Epithelial cell of esophagus (primary cell): Measurements from ENCODE around the gene CACHD1.

ENCODE experiments used
- DNase-seq: peaks from one replicate; pipeline ENCODE4 v3.0.0; 2010; ENCODE audit warnings: low read depth
- H3K4me3 ChIP-seq: 2 replicates; pipeline ENCODE4 v1.5.1; 2011; ENCODE audit warnings: mild to moderate bottlenecking, low read length, control low read depth
- TF ChIP-seq, protein P1 (sequence below): IDR thresholded peaks from 2 replicates; pipeline ENCODE4 v1.5.1; 2011; ENCODE audit warnings: low read depth, mild to moderate bottlenecking, low read length, control low read depth, inconsistent platforms; ENCODE audit not compliant: insufficient read depth; ENCODE audit errors: missing control alignments

The CACHD1 gene

DNA sequence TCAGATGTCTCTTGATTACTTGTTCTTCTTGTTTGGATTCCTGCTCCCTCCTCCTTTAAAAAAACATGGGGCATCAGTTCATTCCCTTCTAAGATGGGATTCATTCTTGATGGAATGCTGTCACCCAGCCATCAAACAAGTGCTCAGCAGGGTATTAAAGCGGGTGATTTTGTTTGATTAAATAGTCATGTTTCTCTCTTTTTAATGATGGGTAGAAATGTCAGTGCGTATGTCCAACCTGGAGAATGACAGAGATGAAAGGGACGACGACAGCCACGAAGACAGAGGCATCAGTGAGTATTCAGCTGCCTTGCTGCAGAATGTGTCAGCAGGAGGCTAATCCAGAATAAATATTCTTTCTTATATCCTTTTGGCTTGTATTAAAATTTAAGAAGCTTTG lies 211.1 kb downstream of the CACHD1 start:
- no peak overlapping the region for H3K4me3 ChIP-seq
- DNase-seq = no peak
- TF ChIP-seq, protein P1, sequence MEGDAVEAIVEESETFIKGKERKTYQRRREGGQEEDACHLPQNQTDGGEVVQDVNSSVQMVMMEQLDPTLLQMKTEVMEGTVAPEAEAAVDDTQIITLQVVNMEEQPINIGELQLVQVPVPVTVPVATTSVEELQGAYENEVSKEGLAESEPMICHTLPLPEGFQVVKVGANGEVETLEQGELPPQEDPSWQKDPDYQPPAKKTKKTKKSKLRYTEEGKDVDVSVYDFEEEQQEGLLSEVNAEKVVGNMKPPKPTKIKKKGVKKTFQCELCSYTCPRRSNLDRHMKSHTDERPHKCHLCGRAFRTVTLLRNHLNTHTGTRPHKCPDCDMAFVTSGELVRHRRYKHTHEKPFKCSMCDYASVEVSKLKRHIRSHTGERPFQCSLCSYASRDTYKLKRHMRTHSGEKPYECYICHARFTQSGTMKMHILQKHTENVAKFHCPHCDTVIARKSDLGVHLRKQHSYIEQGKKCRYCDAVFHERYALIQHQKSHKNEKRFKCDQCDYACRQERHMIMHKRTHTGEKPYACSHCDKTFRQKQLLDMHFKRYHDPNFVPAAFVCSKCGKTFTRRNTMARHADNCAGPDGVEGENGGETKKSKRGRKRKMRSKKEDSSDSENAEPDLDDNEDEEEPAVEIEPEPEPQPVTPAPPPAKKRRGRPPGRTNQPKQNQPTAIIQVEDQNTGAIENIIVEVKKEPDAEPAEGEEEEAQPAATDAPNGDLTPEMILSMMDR = no peak

DNA sequence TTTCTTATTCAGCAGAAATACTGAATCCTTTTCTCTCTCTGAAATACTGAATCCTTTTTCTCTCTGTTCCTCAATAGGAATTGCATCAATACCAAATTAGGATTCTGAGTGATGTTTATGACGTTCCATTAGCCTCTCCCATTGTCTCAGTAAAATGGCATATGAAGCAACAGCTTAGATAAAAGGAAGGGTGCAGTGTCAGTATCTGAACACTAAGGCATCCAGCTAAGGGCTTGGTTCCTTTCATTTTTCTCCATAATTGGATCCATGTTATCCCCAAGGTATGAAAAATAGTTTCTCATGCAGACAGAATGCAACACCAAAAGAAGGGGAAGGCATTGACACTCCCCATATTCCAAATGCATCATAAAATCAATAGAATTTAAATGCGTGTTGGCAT lies 213.5 kb downstream of the CACHD1 start:
- H3K4me3 ChIP-seq = no peak overlapping the region
- DNase-seq = no peak
- TF ChIP-seq, protein P1 = no peak

DNA sequence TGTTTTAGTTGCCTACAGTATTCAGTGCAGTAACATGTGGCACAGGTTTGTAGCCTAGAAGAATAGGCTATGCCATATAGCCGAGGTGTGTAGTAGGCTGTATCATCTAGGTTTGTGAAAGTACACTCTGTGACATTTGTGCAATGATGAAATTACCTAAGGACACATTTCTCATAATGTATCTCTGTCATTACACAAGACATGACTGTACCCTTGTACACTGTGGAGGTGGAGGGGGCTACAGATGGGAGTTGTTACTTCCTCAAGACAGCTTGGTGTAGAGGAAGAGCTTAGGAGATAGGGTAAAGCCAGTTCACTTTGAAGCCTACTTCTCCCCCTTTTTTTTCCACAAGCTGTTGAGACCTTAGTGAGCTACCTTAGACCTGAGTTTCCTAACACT lies 215.3 kb downstream of the CACHD1 start:
- no peak overlapping the region for H3K4me3 ChIP-seq
- DNase-seq = no peak
- TF ChIP-seq, protein P1 = no peak

DNA sequence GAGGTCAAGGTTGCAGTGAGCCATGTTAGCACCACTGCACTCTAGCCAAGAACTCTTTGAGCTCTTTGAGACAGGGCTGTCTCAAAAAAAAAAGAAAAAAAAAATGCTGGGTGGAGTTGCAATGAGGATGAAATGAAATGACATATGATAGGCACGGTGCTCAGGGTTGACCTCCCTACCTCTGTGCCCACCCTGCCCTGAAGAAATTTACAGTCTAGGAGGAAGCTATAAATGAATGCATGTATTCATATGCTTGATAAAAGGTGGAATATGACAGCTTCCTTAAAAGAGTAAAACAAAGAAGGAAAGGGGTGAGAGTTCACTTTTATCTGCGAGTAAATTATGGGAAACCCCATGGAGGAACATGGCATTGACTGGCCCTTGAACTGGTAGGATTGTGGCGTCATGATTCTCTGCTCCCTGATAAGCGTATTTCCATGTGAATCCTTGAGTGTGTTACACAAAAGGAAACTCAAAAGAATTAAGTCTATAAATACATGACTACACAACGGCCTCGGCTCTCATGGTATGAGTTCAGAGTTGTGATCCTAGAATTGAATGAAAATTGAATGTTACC lies 215.9 kb downstream of the CACHD1 start:
- TF ChIP-seq, protein P1 = no peak
- DNase-seq = no peak
- H3K4me3 ChIP-seq = no peak overlapping the region

DNA sequence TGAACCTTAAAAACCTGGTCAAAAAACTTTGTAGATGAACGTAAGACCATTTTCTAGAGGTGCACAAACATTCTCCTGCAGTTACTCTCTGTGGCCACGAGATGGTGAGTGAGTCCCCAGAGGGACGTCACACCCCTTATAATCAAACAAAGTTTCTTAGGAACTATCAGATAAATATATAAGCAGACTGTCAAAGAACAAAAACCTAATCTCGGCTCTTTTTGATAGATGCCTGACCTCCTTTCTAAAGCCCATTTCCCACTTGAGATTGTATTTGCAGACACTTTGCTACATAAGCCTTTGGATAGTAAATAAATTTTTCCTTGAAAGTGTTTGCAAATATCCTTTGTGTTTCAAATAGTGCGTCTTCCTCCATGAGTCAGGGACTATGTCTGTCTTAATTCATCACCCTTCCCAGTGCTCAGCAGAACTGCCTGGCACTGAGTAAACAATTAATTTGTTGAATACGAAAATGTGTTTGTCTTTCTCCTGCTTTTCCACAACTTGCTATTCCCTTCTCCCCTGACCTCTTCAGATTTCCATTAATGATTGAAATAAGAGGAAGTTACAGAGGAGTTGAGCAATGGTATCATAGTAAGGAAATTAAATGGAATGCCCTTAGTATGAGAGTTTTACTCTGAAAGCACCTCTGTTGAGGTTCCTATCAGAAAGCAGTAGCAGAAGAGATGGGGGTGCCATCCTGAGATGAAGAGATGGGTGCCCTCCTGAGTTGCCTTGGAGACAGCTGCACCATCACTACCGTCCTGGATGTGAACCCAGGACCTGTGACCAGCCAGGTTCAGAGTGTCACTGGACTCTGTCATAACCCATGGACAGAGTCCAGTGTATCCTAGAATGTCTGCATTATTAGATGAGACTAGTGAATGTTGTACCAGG lies 217.1 kb downstream of the CACHD1 start:
- H3K4me3 ChIP-seq = no peak overlapping the region
- DNase-seq = peak; percentile 79
- TF ChIP-seq, protein P1 = peak; percentile 97

DNA sequence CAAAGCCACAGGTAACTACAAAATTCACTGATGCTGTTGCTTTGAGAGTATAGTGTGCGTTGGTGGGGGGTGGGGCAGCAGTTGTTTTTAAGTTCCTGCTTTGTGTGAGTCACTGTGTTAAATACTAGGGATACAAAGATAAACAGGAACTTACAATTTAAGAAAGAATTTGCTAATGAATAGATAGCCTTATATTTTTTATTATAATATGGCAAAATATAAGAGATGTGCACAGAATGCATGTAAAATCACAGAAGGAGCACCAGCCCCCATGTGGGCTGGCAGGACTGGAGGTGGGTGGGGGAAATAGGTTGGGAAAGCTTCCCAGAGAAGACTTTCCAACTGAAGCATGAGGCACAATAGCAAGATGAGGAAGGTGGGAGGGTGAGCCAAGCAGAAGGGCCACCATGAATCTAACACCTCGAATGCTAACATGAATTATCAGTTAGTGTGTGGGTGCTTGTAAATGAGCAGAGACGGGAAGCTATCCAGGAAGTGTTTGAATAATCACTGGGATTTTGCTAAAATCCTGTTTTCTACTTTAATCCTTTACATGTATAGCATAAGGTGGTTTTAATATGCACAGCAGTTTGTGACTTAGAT lies 217.9 kb downstream of the CACHD1 start:
- H3K4me3 ChIP-seq = no peak overlapping the region
- TF ChIP-seq, protein P1 = no peak
- peak; percentile 73 for DNase-seq

DNA sequence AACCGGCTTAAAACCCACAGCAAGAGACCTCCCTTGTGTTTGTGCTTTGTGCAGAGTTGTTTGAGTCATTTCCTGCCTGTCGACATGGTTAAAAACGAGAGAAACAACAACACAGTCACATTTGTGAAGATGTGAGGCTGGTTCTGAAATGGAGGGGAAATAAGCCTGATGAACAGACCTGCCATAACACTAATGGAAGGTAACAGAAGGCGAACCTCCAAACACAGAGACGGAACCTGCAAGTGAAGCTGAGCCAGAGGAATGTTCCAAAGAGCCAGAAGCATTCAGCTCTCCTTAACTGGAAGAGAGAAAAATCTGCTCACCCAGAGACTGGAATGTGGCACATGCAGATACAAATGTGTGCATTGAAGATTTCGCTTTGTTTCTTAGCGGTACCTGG lies 221.7 kb downstream of the CACHD1 start:
- peak; percentile 45 for DNase-seq
- TF ChIP-seq, protein P1 = no peak
- no peak overlapping the region for H3K4me3 ChIP-seq
